ENCODE results near the gene ANKS1A.
A peak's percentile ranks its signal among the peaks of the same experiment; 100 is the strongest.

DNA sequence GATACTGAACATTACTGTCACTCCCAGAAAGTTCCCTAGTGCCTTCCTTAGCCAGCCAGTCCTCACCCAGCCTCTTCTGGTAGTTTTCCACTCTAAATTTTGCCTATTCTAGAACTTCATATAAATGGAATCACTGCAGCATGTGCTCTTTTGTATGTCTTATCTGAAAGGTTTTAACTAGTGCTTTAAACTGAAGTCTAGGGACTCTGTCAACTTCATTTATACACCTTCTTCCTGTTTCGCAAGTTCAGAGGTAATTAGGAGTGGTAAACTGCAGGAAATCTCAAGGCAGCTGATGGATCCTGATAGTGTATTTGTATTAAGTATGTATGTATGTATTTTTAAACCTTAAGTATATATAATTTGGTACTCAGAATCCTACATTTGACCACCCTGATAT lies 157.8 kb downstream of the ANKS1A start:
- TF ChIP-seq, protein P1, sequence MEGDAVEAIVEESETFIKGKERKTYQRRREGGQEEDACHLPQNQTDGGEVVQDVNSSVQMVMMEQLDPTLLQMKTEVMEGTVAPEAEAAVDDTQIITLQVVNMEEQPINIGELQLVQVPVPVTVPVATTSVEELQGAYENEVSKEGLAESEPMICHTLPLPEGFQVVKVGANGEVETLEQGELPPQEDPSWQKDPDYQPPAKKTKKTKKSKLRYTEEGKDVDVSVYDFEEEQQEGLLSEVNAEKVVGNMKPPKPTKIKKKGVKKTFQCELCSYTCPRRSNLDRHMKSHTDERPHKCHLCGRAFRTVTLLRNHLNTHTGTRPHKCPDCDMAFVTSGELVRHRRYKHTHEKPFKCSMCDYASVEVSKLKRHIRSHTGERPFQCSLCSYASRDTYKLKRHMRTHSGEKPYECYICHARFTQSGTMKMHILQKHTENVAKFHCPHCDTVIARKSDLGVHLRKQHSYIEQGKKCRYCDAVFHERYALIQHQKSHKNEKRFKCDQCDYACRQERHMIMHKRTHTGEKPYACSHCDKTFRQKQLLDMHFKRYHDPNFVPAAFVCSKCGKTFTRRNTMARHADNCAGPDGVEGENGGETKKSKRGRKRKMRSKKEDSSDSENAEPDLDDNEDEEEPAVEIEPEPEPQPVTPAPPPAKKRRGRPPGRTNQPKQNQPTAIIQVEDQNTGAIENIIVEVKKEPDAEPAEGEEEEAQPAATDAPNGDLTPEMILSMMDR (IDR thresholded peaks at IDR 0.05) = no peak
- no peak for TF ChIP-seq POLR2A (IDR thresholded peaks at IDR 0.05)
- peak; percentile 22 for TF ChIP-seq POLR2AphosphoS5 (IDR thresholded peaks at IDR 0.05)
